ENCODE data around the gene PDHB. TPM values are rescaled to one million over a fixed set of nuclear protein-coding genes. Genes with fewer than 3 reads are reported as not detected.

Gene PDHB
- total and polyA plus RNA-seq, 8 donors: 55.5 to 88.5 (median 78.1) TPM

DNA sequence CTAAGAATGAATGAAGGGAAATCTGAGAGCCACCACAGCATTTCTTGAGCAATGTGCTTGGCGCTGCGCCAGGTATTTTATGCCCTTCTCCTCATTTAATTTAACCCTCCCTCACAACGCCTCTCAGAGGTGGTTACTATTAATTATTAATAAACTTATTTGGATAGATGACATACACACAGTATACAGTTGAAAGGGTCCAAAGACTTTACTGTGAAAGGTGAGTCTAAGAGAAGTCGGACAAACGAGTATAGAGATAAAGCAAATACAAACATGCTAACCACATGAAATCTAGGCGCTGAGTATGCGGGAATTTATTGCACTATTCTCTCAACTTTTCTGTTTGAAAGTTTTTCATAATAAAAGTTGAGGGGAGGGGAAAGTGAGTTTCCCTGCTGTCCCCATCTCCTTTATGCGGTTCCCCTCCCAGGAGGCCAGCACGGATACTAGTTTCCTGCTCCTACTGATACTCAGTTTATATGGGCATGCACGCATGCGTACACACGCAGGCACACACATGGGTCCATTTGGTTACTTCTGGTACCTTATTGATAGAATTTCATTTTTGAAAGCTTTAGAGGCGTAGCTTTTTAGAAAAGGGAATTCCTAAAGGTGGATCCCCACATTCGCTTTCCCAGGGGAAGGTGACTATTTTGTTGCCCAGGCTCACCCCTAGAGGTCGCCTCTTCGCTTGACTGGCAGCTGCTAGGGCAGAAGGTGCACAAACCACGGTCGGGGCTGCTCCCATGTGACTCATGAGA is 29.7 kb upstream of the PDHB start:
- Histone ChIP-seq H3K36me3 (no peaks in the 10 kb centered on the region), H3K4me1 (peaks cover 11 to 12% of the 10 kb centered on the region in 2 donors), H3K27ac (no peak overlapping the region), H3K4me3 (peak overlapping the region; percentile 6 to 22), H3K27me3 (no peaks in the 10 kb centered on the region), H3K9me3 (no peaks in the 10 kb centered on the region)
- peak; percentile 66 to 82 for TF ChIP-seq CTCF (IDR thresholded peaks at IDR 0.05)
- intact Hi-C loops (cut with DNase I): no loop called here
- ATAC-seq (peak; percentile 98), DNase-seq (peak; percentile 36 to 87 (median 62))

GRCh38 chr3:58462829-58463180 is 29.2 kb upstream of the PDHB start:
- Histone ChIP-seq H3K9me3 (no peaks in the 10 kb centered on the region), H3K27me3 (no peaks in the 10 kb centered on the region), H3K4me3 (no peak overlapping the region), H3K4me1 (peaks cover 11 to 12% of the 10 kb centered on the region in 2 donors), H3K27ac (no peak overlapping the region), H3K36me3 (no peaks in the 10 kb centered on the region)
- DNase-seq (no peak), ATAC-seq (no peak)
- TF ChIP-seq CTCF (IDR thresholded peaks at IDR 0.05): no peak
- intact Hi-C loops (cut with DNase I): no loop called here

- Histone ChIP-seq H3K4me1 (peaks cover 11 to 12% of the 10 kb centered on the region in 2 donors), H3K4me3 (no peak overlapping the region), H3K27ac (no peak overlapping the region), H3K27me3 (no peaks in the 10 kb centered on the region), H3K36me3 (no peaks in the 10 kb centered on the region), H3K9me3 (peaks cover 0 to 27% of the 10 kb centered on the region in 2 donors)
- no peak for TF ChIP-seq CTCF (IDR thresholded peaks at IDR 0.05)
- no peak for ATAC-seq
- intact Hi-C loops (cut with DNase I): no loop called here
- DNase-seq: no peak
These were observed 25.5 kb upstream of the PDHB start for GRCh38 chr3:58459160-58459559.

- ATAC-seq: no peak
- no peak for DNase-seq
These were observed 18.5 kb upstream of the PDHB start for GRCh38 chr3:58452176-58452575.

More at GRCh38 chr3:58452176-58452575, 18.5 kb upstream of the PDHB start:
- no peaks in the 10 kb centered on the region for H3K27me3 ChIP-seq
- H3K4me1 ChIP-seq: no peaks in the 10 kb centered on the region
- no peak overlapping the region for H3K4me3 ChIP-seq
- intact Hi-C loops (cut with DNase I): no loop called here
- TF ChIP-seq CTCF (IDR thresholded peaks at IDR 0.05): no peak
- H3K9me3 ChIP-seq: peaks cover 0 to 34% of the 10 kb centered on the region in 2 donors
- no peak overlapping the region for H3K27ac ChIP-seq
- no peaks in the 10 kb centered on the region for H3K36me3 ChIP-seq
